ENCODE measurements around the gene DVL3.

DNA sequence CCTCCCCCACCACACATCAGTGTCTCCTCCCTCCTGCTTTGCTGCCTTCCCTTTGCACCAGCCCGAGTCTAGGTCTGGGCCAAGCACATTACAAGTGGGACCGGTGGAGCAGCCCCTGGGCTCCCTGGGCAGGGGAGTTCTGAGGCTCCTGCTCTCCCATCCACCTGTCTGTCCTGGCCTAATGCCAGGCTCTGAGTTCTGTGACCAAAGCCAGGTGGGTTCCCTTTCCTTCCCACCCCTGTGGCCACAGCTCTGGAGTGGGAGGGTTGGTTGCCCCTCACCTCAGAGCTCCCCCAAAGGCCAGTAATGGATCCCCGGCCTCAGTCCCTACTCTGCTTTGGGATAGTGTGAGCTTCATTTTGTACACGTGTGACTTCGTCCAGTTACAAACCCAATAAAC lies 28.5 kb downstream of the DVL3 start:
- TF ChIP-seq, protein P1, sequence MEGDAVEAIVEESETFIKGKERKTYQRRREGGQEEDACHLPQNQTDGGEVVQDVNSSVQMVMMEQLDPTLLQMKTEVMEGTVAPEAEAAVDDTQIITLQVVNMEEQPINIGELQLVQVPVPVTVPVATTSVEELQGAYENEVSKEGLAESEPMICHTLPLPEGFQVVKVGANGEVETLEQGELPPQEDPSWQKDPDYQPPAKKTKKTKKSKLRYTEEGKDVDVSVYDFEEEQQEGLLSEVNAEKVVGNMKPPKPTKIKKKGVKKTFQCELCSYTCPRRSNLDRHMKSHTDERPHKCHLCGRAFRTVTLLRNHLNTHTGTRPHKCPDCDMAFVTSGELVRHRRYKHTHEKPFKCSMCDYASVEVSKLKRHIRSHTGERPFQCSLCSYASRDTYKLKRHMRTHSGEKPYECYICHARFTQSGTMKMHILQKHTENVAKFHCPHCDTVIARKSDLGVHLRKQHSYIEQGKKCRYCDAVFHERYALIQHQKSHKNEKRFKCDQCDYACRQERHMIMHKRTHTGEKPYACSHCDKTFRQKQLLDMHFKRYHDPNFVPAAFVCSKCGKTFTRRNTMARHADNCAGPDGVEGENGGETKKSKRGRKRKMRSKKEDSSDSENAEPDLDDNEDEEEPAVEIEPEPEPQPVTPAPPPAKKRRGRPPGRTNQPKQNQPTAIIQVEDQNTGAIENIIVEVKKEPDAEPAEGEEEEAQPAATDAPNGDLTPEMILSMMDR (IDR thresholded peaks at IDR 0.05), result no peak
- TF ChIP-seq POLR2A (IDR thresholded peaks at IDR 0.05), result no peak

All from body of pancreas (tissue), 4 donors.